OCI-LY1 (cell line): ENCODE results near the gene DMD.

Experiments
- H2AFZ ChIP-seq: fragments of 200-600 bp; sonication (generic), shearing (Covaris generic); 2 replicates; pipeline ENCODE4 v1.6.0; 2014; ENCODE audit warnings: antibody characterized with exemption, mild to moderate bottlenecking, low read length
- H3F3A ChIP-seq: fragments of 200-600 bp; sonication (generic), shearing (Covaris generic); 2 replicates; pipeline ENCODE4 v1.6.0; 2014; ENCODE audit warnings: mild to moderate bottlenecking, antibody characterized with exemption, low read length, moderate library complexity; ENCODE audit not compliant: insufficient read depth
- H3K27ac ChIP-seq: fragments of 200-600 bp; sonication (generic); 2 replicates; pipeline ENCODE4 v1.5.1; 2014; ENCODE audit warnings: low read length, mixed run types, mild to moderate bottlenecking, low read depth; ENCODE audit not compliant: poor library complexity, severe bottlenecking
- H3K27me3 ChIP-seq: fragments of 200-600 bp; sonication (generic); 2 replicates; pipeline ENCODE4 v1.6.0; 2014; ENCODE audit warnings: antibody characterized with exemption, mild to moderate bottlenecking, low read length, moderate library complexity; ENCODE audit not compliant: insufficient read depth
- H3K36me3 ChIP-seq: fragments of 200-600 bp; sonication (generic); 2 replicates; pipeline ENCODE4 v1.6.1; 2014; ENCODE audit warnings: mild to moderate bottlenecking, antibody characterized with exemption, low read length, moderate library complexity, mixed read lengths; ENCODE audit not compliant: insufficient read depth
- H3K4me1 ChIP-seq: fragments of 200-600 bp; sonication (generic); 2 replicates; pipeline ENCODE4 v1.5.1; 2014; ENCODE audit warnings: mild to moderate bottlenecking, low read length, moderate library complexity; ENCODE audit not compliant: insufficient read depth, severe bottlenecking
- H3K4me2 ChIP-seq: fragments of 200-600 bp; sonication (generic), shearing (Covaris generic); 2 replicates; pipeline ENCODE4 v1.6.1; 2014; ENCODE audit warnings: low read length
- H3K4me3 ChIP-seq: fragments of 200-600 bp; sonication (generic); 2 replicates; pipeline ENCODE4 v1.5.1; 2014; ENCODE audit warnings: low read length, low read depth, mild to moderate bottlenecking, mixed read lengths; ENCODE audit not compliant: poor library complexity, severe bottlenecking
- H3K79me2 ChIP-seq: fragments of 200-600 bp; shearing (Covaris generic); 2 replicates; pipeline ENCODE4 v1.6.1; 2016; ENCODE audit warnings: mixed run types, low read length, mixed read lengths; ENCODE audit not compliant: insufficient read depth
- H3K9ac ChIP-seq: fragments of 200-600 bp; sonication (generic), shearing (Covaris generic); 2 replicates; pipeline ENCODE4 v1.6.1; 2014; ENCODE audit warnings: mild to moderate bottlenecking, low read length, mixed read lengths
- H3K9me2 ChIP-seq: fragments of 200-600 bp; sonication (generic), shearing (Covaris generic); 2 replicates; pipeline ENCODE4 v1.6.1; 2014; ENCODE audit warnings: low read depth, mild to moderate bottlenecking, low read length, mixed read lengths
- H3K9me3 ChIP-seq: fragments of 200-600 bp; shearing (Covaris generic); 2 replicates; pipeline ENCODE4 v1.6.1; 2014; ENCODE audit warnings: low read length, mixed read lengths
- H4K20me1 ChIP-seq: fragments of 200-600 bp; sonication (generic), shearing (Covaris generic); 2 replicates; pipeline ENCODE4 v1.6.0; 2016; ENCODE audit warnings: mild to moderate bottlenecking, low read length; ENCODE audit not compliant: insufficient read depth
- EZH2 ChIP-seq: fragments of 200-600 bp; sonication (generic), shearing (Covaris generic); IDR thresholded peaks from 2 replicates; pipeline ENCODE4 v1.8.0; 2017; ENCODE audit warnings: borderline replicate concordance, mixed run types, mild to moderate bottlenecking, antibody characterized with exemption, low read length, moderate library complexity, mixed read lengths
- TF ChIP-seq, protein P1 (sequence below): fragments of 200-600 bp; sonication (generic), shearing (Covaris generic); IDR thresholded peaks from 2 replicates; pipeline ENCODE4 v1.5.1; 2017; ENCODE audit warnings: mild to moderate bottlenecking, antibody characterized with exemption, low read length, moderate library complexity, mixed read lengths

DMD gene

GRCh38 chrX:32010948-32011347, 1200.4 kb downstream of the DMD start:
- no peaks in the 10 kb centered on the region for H3K9me3 ChIP-seq
- no peak overlapping the region for H3K27ac ChIP-seq
- TF ChIP-seq EZH2, result no peak
- TF ChIP-seq, protein P1, sequence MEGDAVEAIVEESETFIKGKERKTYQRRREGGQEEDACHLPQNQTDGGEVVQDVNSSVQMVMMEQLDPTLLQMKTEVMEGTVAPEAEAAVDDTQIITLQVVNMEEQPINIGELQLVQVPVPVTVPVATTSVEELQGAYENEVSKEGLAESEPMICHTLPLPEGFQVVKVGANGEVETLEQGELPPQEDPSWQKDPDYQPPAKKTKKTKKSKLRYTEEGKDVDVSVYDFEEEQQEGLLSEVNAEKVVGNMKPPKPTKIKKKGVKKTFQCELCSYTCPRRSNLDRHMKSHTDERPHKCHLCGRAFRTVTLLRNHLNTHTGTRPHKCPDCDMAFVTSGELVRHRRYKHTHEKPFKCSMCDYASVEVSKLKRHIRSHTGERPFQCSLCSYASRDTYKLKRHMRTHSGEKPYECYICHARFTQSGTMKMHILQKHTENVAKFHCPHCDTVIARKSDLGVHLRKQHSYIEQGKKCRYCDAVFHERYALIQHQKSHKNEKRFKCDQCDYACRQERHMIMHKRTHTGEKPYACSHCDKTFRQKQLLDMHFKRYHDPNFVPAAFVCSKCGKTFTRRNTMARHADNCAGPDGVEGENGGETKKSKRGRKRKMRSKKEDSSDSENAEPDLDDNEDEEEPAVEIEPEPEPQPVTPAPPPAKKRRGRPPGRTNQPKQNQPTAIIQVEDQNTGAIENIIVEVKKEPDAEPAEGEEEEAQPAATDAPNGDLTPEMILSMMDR, result no peak
- H3K4me3 ChIP-seq, result no peak overlapping the region
- no peaks in the 10 kb centered on the region for H3F3A ChIP-seq
- no peaks in the 10 kb centered on the region for H3K9me2 ChIP-seq
- no peaks in the 10 kb centered on the region for H3K4me1 ChIP-seq
- H3K27me3 ChIP-seq, result no peaks in the 10 kb centered on the region
- H2AFZ ChIP-seq, result no peak overlapping the region
- H3K36me3 ChIP-seq, result no peaks in the 10 kb centered on the region
- H4K20me1 ChIP-seq, result no peaks in the 10 kb centered on the region
- no peak overlapping the region for H3K9ac ChIP-seq
- H3K79me2 ChIP-seq, result no peaks in the 10 kb centered on the region
- no peak overlapping the region for H3K4me2 ChIP-seq

- no peaks in the 10 kb centered on the region for H3K9me3 ChIP-seq
- no peak overlapping the region for H2AFZ ChIP-seq
- no peak overlapping the region for H3K27ac ChIP-seq
- H3K36me3 ChIP-seq, result no peaks in the 10 kb centered on the region
- H3K4me2 ChIP-seq, result no peak overlapping the region
- H3F3A ChIP-seq, result no peaks in the 10 kb centered on the region
- H3K4me1 ChIP-seq, result no peaks in the 10 kb centered on the region
- TF ChIP-seq EZH2, result no peak
- TF ChIP-seq, protein P1, result no peak
- H3K9me2 ChIP-seq, result no peaks in the 10 kb centered on the region
- H4K20me1 ChIP-seq, result no peaks in the 10 kb centered on the region
- no peaks in the 10 kb centered on the region for H3K79me2 ChIP-seq
- no peak overlapping the region for H3K4me3 ChIP-seq
- no peak overlapping the region for H3K9ac ChIP-seq
- no peaks in the 10 kb centered on the region for H3K27me3 ChIP-seq
Measured at GRCh38 chrX:32010212-32010611, 1201.1 kb downstream of the DMD start.

DNA sequence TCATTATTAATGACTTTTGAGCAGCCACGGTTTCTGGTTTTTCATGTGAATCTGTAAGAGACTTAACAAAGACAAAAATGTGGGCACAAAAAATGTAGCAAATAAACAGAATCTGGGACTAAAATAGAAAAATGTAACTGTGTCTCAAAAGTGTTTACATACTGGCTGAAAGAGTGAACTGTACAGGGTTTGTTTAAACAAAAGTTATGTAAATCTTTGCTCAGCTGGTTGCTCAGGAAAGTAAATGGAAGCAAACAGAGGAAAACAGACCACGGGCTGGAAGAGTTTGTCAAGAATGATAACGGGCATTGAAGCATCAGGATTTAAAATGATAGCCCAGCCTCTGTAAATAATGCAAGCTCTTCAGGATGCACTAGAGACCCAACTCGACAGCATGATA, 1217.7 kb downstream of the DMD start:
- Histone ChIP-seq H3K4me1 (no peaks in the 10 kb centered on the region), H3K9me2 (no peaks in the 10 kb centered on the region), H3K9me3 (no peaks in the 10 kb centered on the region), H3K4me3 (no peak overlapping the region), H3K27ac (no peak overlapping the region), H2AFZ (no peak overlapping the region), H3K79me2 (no peaks in the 10 kb centered on the region), H3F3A (no peaks in the 10 kb centered on the region), H3K4me2 (no peak overlapping the region), H3K36me3 (no peaks in the 10 kb centered on the region), H3K27me3 (no peaks in the 10 kb centered on the region), H4K20me1 (no peaks in the 10 kb centered on the region), H3K9ac (no peak overlapping the region)
- TF ChIP-seq EZH2, result no peak
- TF ChIP-seq, protein P1, result no peak
